Upper lobe of right lung (tissue), 1 donor: ENCODE results near the gene FURIN. TPM values are rescaled to one million over a fixed set of nuclear protein-coding genes. Genes with fewer than 3 reads are reported as not detected.

Experiments used
- ATAC-seq: fragments of 200-7000 bp; cut with Tn5 transposase; one replicate; pipeline ENCODE4 v1.9.1; 2020; ENCODE audit warnings: mild to moderate bottlenecking, moderate library complexity
- DNase-seq: peaks from one replicate; pipeline ENCODE4 v3.0.0-alpha.2; 2020
- H3K27ac ChIP-seq: fragments of 200-600 bp; one replicate; pipeline ENCODE4 v1.8.0; 2022
- H3K27me3 ChIP-seq: fragments of 200-600 bp; one replicate; pipeline ENCODE4 v1.8.0; 2022; ENCODE audit warnings: mild to moderate bottlenecking
- H3K36me3 ChIP-seq: fragments of 200-600 bp; one replicate; pipeline ENCODE4 v1.8.0; 2022
- H3K4me1 ChIP-seq: fragments of 200-600 bp; one replicate; pipeline ENCODE4 v1.8.0; 2022
- H3K4me3 ChIP-seq: fragments of 200-600 bp; one replicate; pipeline ENCODE4 v1.8.0; 2022; ENCODE audit warnings: mild to moderate bottlenecking
- H3K9me3 ChIP-seq: fragments of 200-600 bp; one replicate; pipeline ENCODE4 v1.8.0; 2022
- CTCF ChIP-seq: fragments of 200-600 bp; IDR thresholded peaks from one replicate; pipeline ENCODE4 v1.8.0; 2022; ENCODE audit warnings: antibody characterized with exemption
- intact Hi-C: fragments of 100-400 bp; cut with DNase I; formaldehyde crosslinking; loops from one replicate; pipeline ENCODE4 v1.11.0; 2022
- total RNA-seq: library from RNA; stranded (reverse); fragmentation: NEBNext Ultra II Directional; extraction: Animal tissue kit (Norgen Biotek cat#: 25700); gene quantifications from one replicate; pipeline ENCODE4 v1.2.1, GENCODE V29; 2021
- donor health status: DM: no; HTN: yes; CAD: no; lungs with severe emphysema.

The FURIN gene
- total RNA-seq, 1 donor from 2014 or later: 104 TPM

- Histone ChIP-seq H3K9me3 (no peaks in the 10 kb centered on the region), H3K36me3 (peaks cover 60% of the 10 kb centered on the region), H3K27me3 (no peaks in the 10 kb centered on the region), H3K4me1 (peaks cover 30% of the 10 kb centered on the region), H3K4me3 (peak overlapping the region; percentile 76), H3K27ac (peak overlapping the region; percentile 96)
- TF ChIP-seq CTCF: no peak
- ATAC-seq (no peak), DNase-seq (peak; percentile 63)
- intact Hi-C loops: no loop called here
Observed at GRCh38 chr15:90883526-90883975, 15.2 kb downstream of the FURIN start.

GRCh38 chr15:90883976-90884718 lies 15.8 kb downstream of the FURIN start, which contains the start of gene FES:
Gene FES, plus strand, starts transcription at chr15:90884504. Its CDS starts 542 bp downstream, at chr15:90885046.
- TF ChIP-seq CTCF: no peak
- ATAC-seq: peak; percentile 78
- intact Hi-C loops: no loop called here

GRCh38 chr15:90884719-90885431 lies 16.5 kb downstream of the FURIN start:
- TF ChIP-seq CTCF: no peak
- H3K27ac ChIP-seq: peak overlapping the region; percentile 96
- H3K4me1 ChIP-seq: peaks cover 30% of the 10 kb centered on the region
- no peaks in the 10 kb centered on the region for H3K27me3 ChIP-seq
- peaks cover 59% of the 10 kb centered on the region for H3K36me3 ChIP-seq
- ATAC-seq (peak; percentile 0), DNase-seq (no peak)
- intact Hi-C loops: loop anchor here (5.0 kb wide), 1 partner anchor 238 kb away; no protein-coding TSS in a partner anchor
- peak overlapping the region; percentile 76 for H3K4me3 ChIP-seq
- no peaks in the 10 kb centered on the region for H3K9me3 ChIP-seq

More at GRCh38 chr15:90883976-90884718, 15.8 kb downstream of the FURIN start, which contains the start of gene FES:
- Histone ChIP-seq H3K4me1 (peaks cover 30% of the 10 kb centered on the region), H3K36me3 (peaks cover 59% of the 10 kb centered on the region), H3K27ac (peak within 1 kb of the TSS; percentile 96), H3K9me3 (no peaks in the 10 kb centered on the region), H3K4me3 (peak within 1 kb of the TSS; percentile 76), H3K27me3 (no peaks in the 10 kb centered on the region)
- DNase-seq: peak; percentile 92

- TF ChIP-seq CTCF: peak; percentile 99
- peaks cover 59% of the 10 kb centered on the region for H3K36me3 ChIP-seq
Observed at GRCh38 chr15:90885432-90886290, 17.3 kb downstream of the FURIN start.

GRCh38 chr15:90886291-90886614 lies 17.9 kb downstream of the FURIN start:
- intact Hi-C loops: loop anchor here (5.0 kb wide), 1 partner anchor 239 kb away; no protein-coding TSS in a partner anchor
- Histone ChIP-seq H3K27me3 (no peaks in the 10 kb centered on the region), H3K36me3 (peaks cover 59% of the 10 kb centered on the region), H3K27ac (peak overlapping the region; percentile 96), H3K9me3 (no peaks in the 10 kb centered on the region), H3K4me3 (no peak overlapping the region), H3K4me1 (peaks cover 30% of the 10 kb centered on the region)
- TF ChIP-seq CTCF: no peak
- DNase-seq: no peak
- ATAC-seq: no peak

More at GRCh38 chr15:90885432-90886290, 17.3 kb downstream of the FURIN start:
- Histone ChIP-seq H3K4me3 (peak overlapping the region; percentile 76), H3K27me3 (no peaks in the 10 kb centered on the region), H3K9me3 (no peaks in the 10 kb centered on the region), H3K4me1 (peaks cover 30% of the 10 kb centered on the region), H3K27ac (peak overlapping the region; percentile 96)
- ATAC-seq (peak; percentile 78), DNase-seq (peak; percentile 91)
- intact Hi-C loops: loop anchor here (5.0 kb wide), 1 partner anchor 238 kb away; no protein-coding TSS in a partner anchor
